ENCODE results near the gene POSTN.

GRCh38 chr13:37645181-37645740 lies 46.7 kb upstream of the POSTN start:
- TF ChIP-seq EZH2 (IDR thresholded peaks at IDR 0.05) (no peak), POLR2AphosphoS5 (IDR thresholded peaks at IDR 0.05; ENCODE audit: borderline replicate concordance, low read depth, low read length) (no peak), FOXP2 (optimal IDR thresholded peaks at IDR 0.05; ENCODE audit: control extremely low read depth, extremely low read length, insufficient read depth) (no peak)
